HEK293 (cell line): Measurements from ENCODE around the gene LGR5.
A peak's percentile ranks its signal among the peaks of the same experiment; 100 is the strongest.

Experiments
- HOXA7 ChIP-seq: sonication (generic); formaldehyde crosslinking; IDR thresholded peaks from 2 replicates; pipeline ENCODE4 v1.8.1; 2022; ENCODE audit warnings: missing genetic modification reagents, borderline replicate concordance
- KLF17 ChIP-seq: fragments of 450-650 bp; formaldehyde crosslinking; IDR thresholded peaks from 2 replicates; pipeline ENCODE4 v1.5.1; 2016; ENCODE audit warnings: missing biosample characterization, missing genetic modification characterization
- KLF9 ChIP-seq: fragments of 450-650 bp; formaldehyde crosslinking; IDR thresholded peaks from 2 replicates; pipeline ENCODE4 v1.5.1; 2016; ENCODE audit warnings: missing biosample characterization, missing genetic modification characterization, low read depth
- PATZ1 ChIP-seq: fragments of 450-650 bp; formaldehyde crosslinking; IDR thresholded peaks from 2 replicates; pipeline ENCODE4 v1.5.1; 2016; ENCODE audit warnings: missing biosample characterization, missing genetic modification characterization
- PRDM1 ChIP-seq: fragments of 450-650 bp; formaldehyde crosslinking; IDR thresholded peaks from 2 replicates; pipeline ENCODE4; 2016; ENCODE audit warnings: missing biosample characterization, missing genetic modification characterization
- SALL2 ChIP-seq: fragments of 450-650 bp; formaldehyde crosslinking; IDR thresholded peaks from 2 replicates; pipeline ENCODE4 v1.5.0; 2017; ENCODE audit warnings: missing biosample characterization, mild to moderate bottlenecking, missing genetic modification characterization, borderline replicate concordance
- ZFP3 ChIP-seq: fragments of 450-650 bp; formaldehyde crosslinking; IDR thresholded peaks from 2 replicates; pipeline ENCODE4 v1.5.1; 2016; ENCODE audit warnings: low read depth, missing biosample characterization, missing genetic modification characterization
- ZNF19 ChIP-seq: fragments of 450-650 bp; formaldehyde crosslinking; IDR thresholded peaks from 2 replicates; pipeline ENCODE4; 2016; ENCODE audit warnings: missing biosample characterization, missing genetic modification characterization, low read depth
- ZNF211 ChIP-seq: fragments of 450-650 bp; formaldehyde crosslinking; IDR thresholded peaks from 2 replicates; pipeline ENCODE4 v1.5.1; 2016; ENCODE audit warnings: low read depth, missing biosample characterization, missing genetic modification characterization
- ZNF223 ChIP-seq: fragments of 450-650 bp; formaldehyde crosslinking; IDR thresholded peaks from 2 replicates; pipeline ENCODE4 v1.5.1; 2016; ENCODE audit warnings: missing biosample characterization, missing genetic modification characterization
- ZNF24 ChIP-seq: fragments of 450-650 bp; formaldehyde crosslinking; IDR thresholded peaks from 2 replicates; pipeline ENCODE4 v1.5.1; 2016; ENCODE audit warnings: missing biosample characterization, missing genetic modification characterization
- ZNF37A ChIP-seq: fragments of 450-650 bp; IDR thresholded peaks from 2 replicates; pipeline ENCODE4 v1.5.1; 2018; ENCODE audit warnings: missing biosample characterization, missing genetic modification characterization
- ZNF398 ChIP-seq: fragments of 450-650 bp; formaldehyde crosslinking; IDR thresholded peaks from 2 replicates; pipeline ENCODE4 v1.5.1; 2017; ENCODE audit warnings: missing biosample characterization, missing genetic modification characterization
- ZNF549 ChIP-seq: fragments of 450-650 bp; IDR thresholded peaks from 2 replicates; pipeline ENCODE4 v1.5.1; 2018; ENCODE audit warnings: missing biosample characterization, missing genetic modification characterization, mild to moderate bottlenecking, inconsistent platforms, moderate library complexity
- ZNF660 ChIP-seq: fragments of 450-650 bp; IDR thresholded peaks from 2 replicates; pipeline ENCODE4 v1.5.1; 2018; ENCODE audit warnings: missing biosample characterization, mild to moderate bottlenecking, missing genetic modification characterization
- ZNF704 ChIP-seq: fragments of 450-650 bp; formaldehyde crosslinking; IDR thresholded peaks from 2 replicates; pipeline ENCODE4 v1.5.1; 2016; ENCODE audit warnings: missing biosample characterization, missing genetic modification characterization
- ZNF768 ChIP-seq: fragments of 450-650 bp; formaldehyde crosslinking; IDR thresholded peaks from 2 replicates; pipeline ENCODE4 v1.5.1; 2018; ENCODE audit warnings: missing biosample characterization, mild to moderate bottlenecking, missing genetic modification characterization
- ZNF785 ChIP-seq: fragments of 450-650 bp; formaldehyde crosslinking; IDR thresholded peaks from 2 replicates; pipeline ENCODE4 v1.5.1; 2016; ENCODE audit warnings: missing biosample characterization, missing genetic modification characterization
- TF ChIP-seq, protein P1 (sequence below): fragments of 450-650 bp; formaldehyde crosslinking; IDR thresholded peaks from 2 replicates; pipeline ENCODE4 v1.5.1; 2016; ENCODE audit warnings: missing biosample characterization, missing genetic modification characterization, borderline replicate concordance
- TF ChIP-seq, protein P2 (sequence below): fragments of 450-650 bp; formaldehyde crosslinking; IDR thresholded peaks from 2 replicates; pipeline ENCODE4 v1.5.1; 2016; ENCODE audit warnings: missing biosample characterization, missing genetic modification characterization
- TF ChIP-seq, protein P3 (sequence below): fragments of 450-650 bp; formaldehyde crosslinking; IDR thresholded peaks from 2 replicates; pipeline ENCODE4 v1.5.1; 2016; ENCODE audit warnings: missing biosample characterization, missing genetic modification characterization, borderline replicate concordance

LGR5 gene

DNA sequence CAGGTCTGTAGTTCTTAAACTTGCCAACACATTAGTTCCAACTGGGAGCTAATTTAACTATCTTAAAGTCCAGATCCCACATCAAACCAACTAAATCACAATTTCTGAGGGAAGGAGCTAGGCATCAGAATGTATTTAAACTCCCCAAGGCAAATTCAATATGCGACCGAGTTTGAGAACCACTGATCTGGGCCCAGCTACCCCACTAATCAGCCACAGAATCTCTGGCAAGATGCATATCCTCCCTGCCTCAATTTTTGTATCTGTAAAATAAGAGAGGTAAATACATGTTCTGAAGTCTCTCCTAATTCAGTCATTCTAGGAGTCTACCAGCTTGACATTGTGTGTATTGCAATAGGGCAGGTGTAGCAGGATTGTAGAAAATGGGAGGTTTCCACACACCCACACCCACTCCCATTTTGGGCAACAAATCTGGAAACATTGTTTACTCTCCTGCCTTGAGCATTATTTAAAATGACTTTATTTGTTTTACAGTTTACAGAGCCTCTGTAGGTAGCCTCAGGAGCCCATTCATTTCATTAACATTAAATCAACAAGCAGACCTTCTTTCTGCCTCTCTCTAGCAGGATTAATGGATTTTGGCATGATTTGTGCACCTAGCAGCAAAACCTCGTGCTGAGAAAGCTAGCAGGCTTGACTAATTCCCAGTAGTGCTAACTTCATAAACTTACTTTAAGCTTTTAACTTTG lies 15.6 kb downstream of the LGR5 start (continued):
- no peak for TF ChIP-seq PATZ1 (tag by site-specific recombination)
- TF ChIP-seq, protein P1, sequence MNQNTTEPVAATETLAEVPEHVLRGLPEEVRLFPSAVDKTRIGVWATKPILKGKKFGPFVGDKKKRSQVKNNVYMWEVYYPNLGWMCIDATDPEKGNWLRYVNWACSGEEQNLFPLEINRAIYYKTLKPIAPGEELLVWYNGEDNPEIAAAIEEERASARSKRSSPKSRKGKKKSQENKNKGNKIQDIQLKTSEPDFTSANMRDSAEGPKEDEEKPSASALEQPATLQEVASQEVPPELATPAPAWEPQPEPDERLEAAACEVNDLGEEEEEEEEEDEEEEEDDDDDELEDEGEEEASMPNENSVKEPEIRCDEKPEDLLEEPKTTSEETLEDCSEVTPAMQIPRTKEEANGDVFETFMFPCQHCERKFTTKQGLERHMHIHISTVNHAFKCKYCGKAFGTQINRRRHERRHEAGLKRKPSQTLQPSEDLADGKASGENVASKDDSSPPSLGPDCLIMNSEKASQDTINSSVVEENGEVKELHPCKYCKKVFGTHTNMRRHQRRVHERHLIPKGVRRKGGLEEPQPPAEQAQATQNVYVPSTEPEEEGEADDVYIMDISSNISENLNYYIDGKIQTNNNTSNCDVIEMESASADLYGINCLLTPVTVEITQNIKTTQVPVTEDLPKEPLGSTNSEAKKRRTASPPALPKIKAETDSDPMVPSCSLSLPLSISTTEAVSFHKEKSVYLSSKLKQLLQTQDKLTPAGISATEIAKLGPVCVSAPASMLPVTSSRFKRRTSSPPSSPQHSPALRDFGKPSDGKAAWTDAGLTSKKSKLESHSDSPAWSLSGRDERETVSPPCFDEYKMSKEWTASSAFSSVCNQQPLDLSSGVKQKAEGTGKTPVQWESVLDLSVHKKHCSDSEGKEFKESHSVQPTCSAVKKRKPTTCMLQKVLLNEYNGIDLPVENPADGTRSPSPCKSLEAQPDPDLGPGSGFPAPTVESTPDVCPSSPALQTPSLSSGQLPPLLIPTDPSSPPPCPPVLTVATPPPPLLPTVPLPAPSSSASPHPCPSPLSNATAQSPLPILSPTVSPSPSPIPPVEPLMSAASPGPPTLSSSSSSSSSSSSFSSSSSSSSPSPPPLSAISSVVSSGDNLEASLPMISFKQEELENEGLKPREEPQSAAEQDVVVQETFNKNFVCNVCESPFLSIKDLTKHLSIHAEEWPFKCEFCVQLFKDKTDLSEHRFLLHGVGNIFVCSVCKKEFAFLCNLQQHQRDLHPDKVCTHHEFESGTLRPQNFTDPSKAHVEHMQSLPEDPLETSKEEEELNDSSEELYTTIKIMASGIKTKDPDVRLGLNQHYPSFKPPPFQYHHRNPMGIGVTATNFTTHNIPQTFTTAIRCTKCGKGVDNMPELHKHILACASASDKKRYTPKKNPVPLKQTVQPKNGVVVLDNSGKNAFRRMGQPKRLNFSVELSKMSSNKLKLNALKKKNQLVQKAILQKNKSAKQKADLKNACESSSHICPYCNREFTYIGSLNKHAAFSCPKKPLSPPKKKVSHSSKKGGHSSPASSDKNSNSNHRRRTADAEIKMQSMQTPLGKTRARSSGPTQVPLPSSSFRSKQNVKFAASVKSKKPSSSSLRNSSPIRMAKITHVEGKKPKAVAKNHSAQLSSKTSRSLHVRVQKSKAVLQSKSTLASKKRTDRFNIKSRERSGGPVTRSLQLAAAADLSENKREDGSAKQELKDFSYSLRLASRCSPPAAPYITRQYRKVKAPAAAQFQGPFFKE (tag by site-specific recombination) = no peak
- no peak for TF ChIP-seq ZNF223
- TF ChIP-seq, protein P2, sequence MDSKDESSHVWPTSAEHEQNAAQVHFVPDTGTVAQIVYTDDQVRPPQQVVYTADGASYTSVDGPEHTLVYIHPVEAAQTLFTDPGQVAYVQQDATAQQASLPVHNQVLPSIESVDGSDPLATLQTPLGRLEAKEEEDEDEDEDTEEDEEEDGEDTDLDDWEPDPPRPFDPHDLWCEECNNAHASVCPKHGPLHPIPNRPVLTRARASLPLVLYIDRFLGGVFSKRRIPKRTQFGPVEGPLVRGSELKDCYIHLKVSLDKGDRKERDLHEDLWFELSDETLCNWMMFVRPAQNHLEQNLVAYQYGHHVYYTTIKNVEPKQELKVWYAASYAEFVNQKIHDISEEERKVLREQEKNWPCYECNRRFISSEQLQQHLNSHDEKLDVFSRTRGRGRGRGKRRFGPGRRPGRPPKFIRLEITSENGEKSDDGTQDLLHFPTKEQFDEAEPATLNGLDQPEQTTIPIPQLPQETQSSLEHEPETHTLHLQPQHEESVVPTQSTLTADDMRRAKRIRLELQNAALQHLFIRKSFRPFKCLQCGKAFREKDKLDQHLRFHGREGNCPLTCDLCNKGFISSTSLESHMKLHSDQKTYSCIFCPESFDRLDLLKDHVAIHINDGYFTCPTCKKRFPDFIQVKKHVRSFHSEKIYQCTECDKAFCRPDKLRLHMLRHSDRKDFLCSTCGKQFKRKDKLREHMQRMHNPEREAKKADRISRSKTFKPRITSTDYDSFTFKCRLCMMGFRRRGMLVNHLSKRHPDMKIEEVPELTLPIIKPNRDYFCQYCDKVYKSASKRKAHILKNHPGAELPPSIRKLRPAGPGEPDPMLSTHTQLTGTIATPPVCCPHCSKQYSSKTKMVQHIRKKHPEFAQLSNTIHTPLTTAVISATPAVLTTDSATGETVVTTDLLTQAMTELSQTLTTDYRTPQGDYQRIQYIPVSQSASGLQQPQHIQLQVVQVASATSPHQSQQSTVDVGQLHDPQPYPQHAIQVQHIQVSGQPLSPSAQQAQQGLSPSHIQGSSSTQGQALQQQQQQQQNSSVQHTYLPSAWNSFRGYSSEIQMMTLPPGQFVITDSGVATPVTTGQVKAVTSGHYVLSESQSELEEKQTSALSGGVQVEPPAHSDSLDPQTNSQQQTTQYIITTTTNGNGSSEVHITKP (tag by site-specific recombination) = no peak
- no peak for TF ChIP-seq ZNF19 (tag by site-specific recombination)
- TF ChIP-seq ZNF24 (tag by site-specific recombination) = peak; percentile 81; the same call in 1 of the 2 replicates
- no peak for TF ChIP-seq HOXA7
- TF ChIP-seq ZNF660 (tag by site-specific recombination) = 0 out of 2 replicates have a peak, but pooled peaks have one; percentile 17
- TF ChIP-seq, protein P3, sequence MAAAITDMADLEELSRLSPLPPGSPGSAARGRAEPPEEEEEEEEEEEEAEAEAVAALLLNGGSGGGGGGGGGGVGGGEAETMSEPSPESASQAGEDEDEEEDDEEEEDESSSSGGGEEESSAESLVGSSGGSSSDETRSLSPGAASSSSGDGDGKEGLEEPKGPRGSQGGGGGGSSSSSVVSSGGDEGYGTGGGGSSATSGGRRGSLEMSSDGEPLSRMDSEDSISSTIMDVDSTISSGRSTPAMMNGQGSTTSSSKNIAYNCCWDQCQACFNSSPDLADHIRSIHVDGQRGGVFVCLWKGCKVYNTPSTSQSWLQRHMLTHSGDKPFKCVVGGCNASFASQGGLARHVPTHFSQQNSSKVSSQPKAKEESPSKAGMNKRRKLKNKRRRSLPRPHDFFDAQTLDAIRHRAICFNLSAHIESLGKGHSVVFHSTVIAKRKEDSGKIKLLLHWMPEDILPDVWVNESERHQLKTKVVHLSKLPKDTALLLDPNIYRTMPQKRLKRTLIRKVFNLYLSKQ (tag by site-specific recombination) = no peak
- no peak for TF ChIP-seq ZNF785 (tag by site-specific recombination)
- TF ChIP-seq SALL2 (tag by site-specific recombination) = no peak
- no peak for TF ChIP-seq PRDM1 (tag by site-specific recombination)
- TF ChIP-seq ZFP3 (tag by site-specific recombination) = no peak
- peak; percentile 86 for TF ChIP-seq KLF9
- TF ChIP-seq ZNF549 (tag by site-specific recombination) = no peak
- no peak for TF ChIP-seq ZNF704 (tag by site-specific recombination)
- TF ChIP-seq ZNF768 (tag by site-specific recombination) = no peak
- no peak for TF ChIP-seq ZNF211 (tag by site-specific recombination)
- TF ChIP-seq KLF17 = peak; percentile 43; the same call in 1 of the 2 replicates
- no peak for TF ChIP-seq ZNF398 (tag by site-specific recombination)
- no peak for TF ChIP-seq ZNF37A (tag by site-specific recombination)
